CD14-positive monocyte (primary cell): ENCODE results near the gene RAMP1. TPM values are rescaled to one million over a fixed set of nuclear protein-coding genes. Genes with fewer than 3 reads are reported as not detected.

Experiments used
- DNase-seq, 3 donors: peaks; one replicate each; pipeline ENCODE4 v3.0.0-alpha.2; 2011 to 2022
- H2AFZ ChIP-seq: 2 replicates; pipeline ENCODE4 v1.6.0; 2012; ENCODE audit warnings: mild to moderate bottlenecking, low read depth, low read length, inconsistent platforms; ENCODE audit not compliant: insufficient read depth, poor library complexity, severe bottlenecking
- H3K27ac ChIP-seq, 2 donors: 1 replicate in 1 of 2; 2 replicates in 1 of 2; pipeline ENCODE4 v1.5.1; 2012 to 2013; ENCODE audit warnings: low read length in 2 of 2, control low read depth in 1 of 2, inconsistent platforms in 1 of 2, low read depth in 1 of 2, mild to moderate bottlenecking in 1 of 2
- H3K27me3 ChIP-seq, 2 donors: one replicate each; pipeline versions ENCODE4 v1.6.0 to v1.6.1; 2011 to 2013; ENCODE audit warnings: low read length in 2 of 2; ENCODE audit not compliant: control insufficient read depth in 2 of 2, insufficient read depth in 2 of 2
- H3K36me3 ChIP-seq, 2 donors: replicated peaks in 1 of 2; 1 replicate in 1 of 2; 2 replicates in 1 of 2; pipeline versions ENCODE4 v1.5.1 to v1.6.1; 2012 to 2013; ENCODE audit warnings: low read length in 2 of 2, control low read depth in 1 of 2, inconsistent platforms in 1 of 2, mild to moderate bottlenecking in 1 of 2; ENCODE audit not compliant: insufficient read depth in 2 of 2, control insufficient read depth in 1 of 2
- H3K4me1 ChIP-seq, 2 donors: 1 replicate in 1 of 2; 2 replicates in 1 of 2; pipeline versions ENCODE4 v1.5.1 to v1.6.1; 2012 to 2013; ENCODE audit warnings: low read length in 2 of 2, control low read depth in 1 of 2, inconsistent platforms in 1 of 2, mild to moderate bottlenecking in 1 of 2, moderate library complexity in 1 of 2; ENCODE audit not compliant: insufficient read depth in 2 of 2, control insufficient read depth in 1 of 2
- H3K4me2 ChIP-seq: replicated peaks from 2 replicates; pipeline ENCODE3; 2012; ENCODE audit warnings: low read length, moderate library complexity, mild to moderate bottlenecking; ENCODE audit not compliant: poor library complexity, severe bottlenecking; ENCODE audit errors: extremely low read depth
- H3K4me3 ChIP-seq, 3 experiments: fragments of 200-600 bp in 1 of 3; sonication (generic) in 1 of 3; replicated peaks in 1 of 3; 1 replicate in 2 of 3; 2 replicates in 1 of 3; pipeline ENCODE4 v1.5.1; 2011 to 2013; ENCODE audit warnings: low read length in 3 of 3, mild to moderate bottlenecking in 3 of 3, control low read depth in 2 of 3, low read depth in 2 of 3, inconsistent platforms in 1 of 3, moderate library complexity in 1 of 3
- H3K79me2 ChIP-seq: 2 replicates; pipeline ENCODE4 v1.6.0; 2012; ENCODE audit warnings: mild to moderate bottlenecking, control low read depth, inconsistent platforms, low read length, moderate library complexity; ENCODE audit not compliant: insufficient read depth
- H3K9ac ChIP-seq: 2 replicates; pipeline ENCODE4 v1.6.0; 2017; ENCODE audit warnings: low read length, mild to moderate bottlenecking; ENCODE audit not compliant: insufficient read depth, poor library complexity, severe bottlenecking
- H3K9me3 ChIP-seq, 2 donors: replicated peaks in 1 of 2; 1 replicate in 1 of 2; 2 replicates in 1 of 2; pipeline versions ENCODE4 v1.5.1 to v1.6.1; 2012 to 2013; ENCODE audit warnings: low read length in 2 of 2, control low read depth in 1 of 2; ENCODE audit not compliant: control insufficient read depth in 1 of 2, insufficient read depth in 1 of 2
- H4K20me1 ChIP-seq: 2 replicates; pipeline ENCODE4 v1.6.0; 2012; ENCODE audit warnings: mild to moderate bottlenecking, low read length, control low read depth, moderate library complexity; ENCODE audit not compliant: insufficient read depth
- H3K27ac Mint-ChIP-seq, 7 donors: one replicate each; pipeline ENCODE4 v1.8.0; 2020; ENCODE audit warnings: mild to moderate bottlenecking in 7 of 7, mixed read lengths in 7 of 7, moderate library complexity in 6 of 7, inconsistent platforms in 2 of 7
- H3K27me3 Mint-ChIP-seq, 3 donors: one replicate each; pipeline ENCODE4 v1.8.0; 2021 to 2022; ENCODE audit warnings: low read depth in 3 of 3, mild to moderate bottlenecking in 3 of 3, mixed read lengths in 3 of 3, moderate library complexity in 3 of 3, inconsistent platforms in 1 of 3
- H3K36me3 Mint-ChIP-seq, 2 donors: one replicate each; pipeline ENCODE4 v1.8.0; 2020; ENCODE audit warnings: mixed read lengths in 2 of 2, inconsistent platforms in 1 of 2, mild to moderate bottlenecking in 1 of 2
- H3K4me1 Mint-ChIP-seq: one replicate; pipeline ENCODE4 v1.8.0; 2020; ENCODE audit warnings: mild to moderate bottlenecking, mixed read lengths
- H3K4me3 Mint-ChIP-seq, 2 donors: one replicate each; pipeline ENCODE4 v1.8.0; 2020; ENCODE audit warnings: mild to moderate bottlenecking in 2 of 2, mixed read lengths in 2 of 2, moderate library complexity in 1 of 2
- H3K9me3 Mint-ChIP-seq, 7 donors: one replicate each; pipeline ENCODE4 v1.8.0; 2020 to 2022; ENCODE audit warnings: mixed read lengths in 7 of 7, mild to moderate bottlenecking in 6 of 7, moderate library complexity in 6 of 7, inconsistent platforms in 2 of 7
- WGBS: methylation state at CpG from one replicate; pipeline ENCODE4 v1.1.5; 2013; ENCODE audit warnings: missing lambda C conversion rate; ENCODE audit not compliant: insufficient coverage; 5-methylcytosine and 5-hydroxymethylcytosine counted together
- intact Hi-C, 2 donors: fragments of 100-400 bp; cut with micrococcal nuclease; formaldehyde crosslinking; loops; one replicate each; pipeline versions ENCODE4 v1.15.0 to v1.15.1; 2023
- polyA plus RNA-seq, 3 donors: library from polyadenylated mRNA; depleted of rRNA in 1 of 3; unstranded in 2 of 3; stranded (reverse) in 1 of 3; fragments of 300-500 nt in 2 of 3; fragments of >200 nt in 1 of 3; fragmentation: Illumina TruSeq in 2 of 3; gene quantifications; 1 replicate in 2 of 3; 2 replicates in 1 of 3; pipeline ENCODE4 v1.2.3, GENCODE V29; 2012 to 2021
- TF ChIP-seq, protein P1 (sequence below): fragments of 200-600 bp; IDR thresholded peaks from one replicate; pipeline ENCODE4 v1.8.0; 2022; ENCODE audit warnings: antibody characterized with exemption, mild to moderate bottlenecking

Gene RAMP1
- polyA plus RNA-seq, 3 donors = not detected

DNA sequence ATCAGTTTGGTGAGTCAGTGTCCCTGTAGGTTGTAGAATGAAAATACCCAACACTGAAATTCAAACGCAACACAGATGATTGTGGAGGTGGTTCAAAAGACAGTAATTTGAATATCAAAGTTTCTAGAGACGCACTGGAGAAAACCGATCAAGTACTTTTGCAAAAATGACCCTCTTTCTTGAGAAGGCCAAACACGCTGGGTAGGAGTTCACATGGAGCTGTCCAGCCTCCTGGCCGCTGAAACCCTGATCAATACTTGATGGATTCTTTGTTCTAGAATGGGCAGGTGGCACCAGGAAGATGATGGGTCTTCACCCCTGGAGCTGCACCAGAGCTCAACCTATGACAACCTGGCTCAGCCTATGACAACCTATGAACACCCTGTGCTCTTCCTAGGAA, 67.7 kb downstream of the RAMP1 start:
- Histone ChIP-seq H3K4me1 (peaks cover 17 to 18% of the 10 kb centered on the region in 2 donors), H3K4me3 (no peak overlapping the region), H3K4me2 (no peak overlapping the region), H3K9me3 (peaks cover 0 to 6% of the 10 kb centered on the region in 2 donors), H3K27me3 (peaks cover 0 to 3% of the 10 kb centered on the region in 2 donors), H3K27ac (no peak overlapping the region), H4K20me1 (no peaks in the 10 kb centered on the region), H3K79me2 (no peaks in the 10 kb centered on the region), H2AFZ (no peak overlapping the region), H3K36me3 (no peaks in the 10 kb centered on the region), H3K9ac (no peak overlapping the region)
- intact Hi-C loops = no loop called here
- 76% methylated on average over 2 of the region's 5 CpGs for WGBS
- Mint-ChIP-seq H3K9me3 (peaks cover 0 to 21% (median 3%) of the 10 kb centered on the region in 7 donors), H3K4me3 (no peak overlapping the region), H3K4me1 (peaks cover 20% of the 10 kb centered on the region), H3K36me3 (no peaks in the 10 kb centered on the region), H3K27me3 (peaks cover 0 to 11% (median 6%) of the 10 kb centered on the region in 3 donors), H3K27ac (peak overlapping the region in 2 of 7 donors; percentile 20 to 42)
- TF ChIP-seq, protein P1, sequence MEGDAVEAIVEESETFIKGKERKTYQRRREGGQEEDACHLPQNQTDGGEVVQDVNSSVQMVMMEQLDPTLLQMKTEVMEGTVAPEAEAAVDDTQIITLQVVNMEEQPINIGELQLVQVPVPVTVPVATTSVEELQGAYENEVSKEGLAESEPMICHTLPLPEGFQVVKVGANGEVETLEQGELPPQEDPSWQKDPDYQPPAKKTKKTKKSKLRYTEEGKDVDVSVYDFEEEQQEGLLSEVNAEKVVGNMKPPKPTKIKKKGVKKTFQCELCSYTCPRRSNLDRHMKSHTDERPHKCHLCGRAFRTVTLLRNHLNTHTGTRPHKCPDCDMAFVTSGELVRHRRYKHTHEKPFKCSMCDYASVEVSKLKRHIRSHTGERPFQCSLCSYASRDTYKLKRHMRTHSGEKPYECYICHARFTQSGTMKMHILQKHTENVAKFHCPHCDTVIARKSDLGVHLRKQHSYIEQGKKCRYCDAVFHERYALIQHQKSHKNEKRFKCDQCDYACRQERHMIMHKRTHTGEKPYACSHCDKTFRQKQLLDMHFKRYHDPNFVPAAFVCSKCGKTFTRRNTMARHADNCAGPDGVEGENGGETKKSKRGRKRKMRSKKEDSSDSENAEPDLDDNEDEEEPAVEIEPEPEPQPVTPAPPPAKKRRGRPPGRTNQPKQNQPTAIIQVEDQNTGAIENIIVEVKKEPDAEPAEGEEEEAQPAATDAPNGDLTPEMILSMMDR = no peak
- DNase-seq = no peak

DNA sequence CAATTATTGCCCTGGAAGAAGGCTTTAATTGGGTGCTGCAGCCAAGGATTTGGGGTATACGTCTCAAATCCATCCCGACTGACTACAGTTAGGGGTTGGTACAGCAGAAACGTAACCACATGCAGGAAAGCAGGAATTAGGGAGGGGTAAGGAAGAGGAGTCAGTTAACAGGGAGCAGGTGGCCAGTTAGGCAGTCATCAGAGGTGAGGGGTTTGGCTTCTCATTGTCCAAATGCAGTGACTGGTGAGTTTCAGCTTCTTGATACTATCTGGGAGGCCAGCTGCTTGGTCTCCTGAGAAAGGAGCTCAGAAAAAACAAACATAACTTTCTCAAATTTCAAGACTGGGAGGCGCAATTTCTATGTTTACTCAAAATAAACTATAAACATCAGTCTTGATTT, 68.6 kb downstream of the RAMP1 start:
- peaks cover 0 to 3% (median 2%) of the 10 kb centered on the region in 3 donors for H3K27me3 Mint-ChIP-seq
- no peak for DNase-seq
- Histone ChIP-seq H2AFZ (no peak overlapping the region), H3K79me2 (no peaks in the 10 kb centered on the region), H3K4me1 (peaks cover 16 to 18% of the 10 kb centered on the region in 2 donors), H3K36me3 (no peaks in the 10 kb centered on the region), H3K27me3 (peaks cover 0 to under 1% of the 10 kb centered on the region in 2 donors), H3K4me2 (no peak overlapping the region), H3K27ac (no peak overlapping the region), H3K9me3 (peaks cover 0 to 6% of the 10 kb centered on the region in 2 donors), H3K4me3 (no peak overlapping the region), H3K9ac (no peak overlapping the region), H4K20me1 (no peaks in the 10 kb centered on the region)
- TF ChIP-seq, protein P1 = no peak
- peaks cover 18% of the 10 kb centered on the region for H3K4me1 Mint-ChIP-seq
- 85% methylated on average over 3 of the region's 4 CpGs for WGBS
- H3K4me3 Mint-ChIP-seq = no peak overlapping the region
- peaks cover 0 to 20% (median 3%) of the 10 kb centered on the region in 7 donors for H3K9me3 Mint-ChIP-seq
- no peaks in the 10 kb centered on the region for H3K36me3 Mint-ChIP-seq
- intact Hi-C loops = no loop called here
- H3K27ac Mint-ChIP-seq = no peak overlapping the region
